Panc1 (cell line): ENCODE measurements around the gene NR5A2. TPM values are rescaled to one million over a fixed set of nuclear protein-coding genes. Genes with fewer than 3 reads are reported as not detected.

Source experiments
- ATAC-seq: fragments of 200-7000 bp; cut with Tn5 transposase; 2 replicates; pipeline ENCODE4 v1.9.1; 2020; ENCODE audit warnings: mild to moderate bottlenecking, moderate library complexity
- BruUV-seq: library from RNA; stranded (reverse); fragments of 400-500 nt; replicated peaks from 2 replicates; lab custom pipeline; 2021; lab: Mats Ljungman, UMichigan
- CTCF ChIA-PET: fragments of 300-600 bp; sonication (Branson Sonifier 250); formaldehyde crosslinking; loops from one replicate; lab custom pipeline; 2022; ENCODE audit warnings: antibody characterized with exemption; lab: Charles Lee
- POLR2A ChIA-PET: fragments of 300-600 bp; sonication (Branson Sonifier 250); formaldehyde crosslinking; loops from one replicate; lab custom pipeline; 2022; ENCODE audit warnings: antibody characterized with exemption; lab: Charles Lee
- DNase-seq: peaks from one replicate; pipeline ENCODE4 v3.0.0-alpha.2; 2010; ENCODE audit warnings: low read depth, low spot score
- H3K27ac ChIP-seq: 2 replicates; pipeline ENCODE4 v1.5.1; 2011; ENCODE audit warnings: mild to moderate bottlenecking, low read length, inconsistent platforms
- H3K27me3 ChIP-seq: fragments of 200-500 bp; sonication (Bioruptor generic); 2 replicates; pipeline ENCODE4 v1.6.0; 2014; ENCODE audit warnings: low read length, inconsistent platforms; ENCODE audit not compliant: control insufficient read depth, insufficient read depth
- H3K36me3 ChIP-seq: fragments of 200-500 bp; sonication (Bioruptor generic); 2 replicates; pipeline ENCODE4 v1.5.1; 2014; ENCODE audit warnings: inconsistent platforms, mild to moderate bottlenecking, low read length, moderate library complexity; ENCODE audit not compliant: control insufficient read depth, insufficient read depth
- H3K4me1 ChIP-seq: 2 replicates; pipeline ENCODE4 v1.5.1; 2011; ENCODE audit warnings: inconsistent platforms, mild to moderate bottlenecking, low read length, moderate library complexity; ENCODE audit not compliant: control insufficient read depth, insufficient read depth
- H3K4me3 ChIP-seq, 2 experiments: 2 replicates each; pipeline ENCODE4 v1.5.1; 2011 to 2012; ENCODE audit warnings: low read depth in 2 of 2, low read length in 2 of 2, mild to moderate bottlenecking in 2 of 2, inconsistent platforms in 1 of 2, moderate library complexity in 1 of 2
- H3K9me3 ChIP-seq: fragments of 200-500 bp; sonication (Bioruptor generic); 2 replicates; pipeline ENCODE4 v1.5.1; 2014; ENCODE audit warnings: low read depth, mild to moderate bottlenecking, inconsistent platforms, low read length, moderate library complexity; ENCODE audit not compliant: control insufficient read depth, insufficient read depth
- CTCF ChIP-seq: fragments of 450-650 bp; IDR thresholded peaks from 2 replicates; pipeline ENCODE4 v1.5.1; 2017; ENCODE audit warnings: mild to moderate bottlenecking
- POLR2AphosphoS5 ChIP-seq: IDR thresholded peaks from 2 replicates; pipeline ENCODE4 v1.6.1; 2012; ENCODE audit warnings: mild to moderate bottlenecking, low read depth, low read length, moderate library complexity
- SIN3A ChIP-seq: IDR thresholded peaks from 2 replicates; pipeline ENCODE4 v1.6.1; 2012; ENCODE audit warnings: low read depth, mild to moderate bottlenecking, low read length, moderate library complexity, borderline replicate concordance; ENCODE audit not compliant: insufficient read depth
- TCF7L2 ChIP-seq: IDR thresholded peaks from 2 replicates; pipeline ENCODE4 v1.6.1; 2011; ENCODE audit warnings: mild to moderate bottlenecking, low read depth, low read length, inconsistent platforms
- in situ Hi-C: cut with HindIII; loops from 2 replicates; pipeline ENCODE4 v1.10.0; 2016; ENCODE audit warnings: low sequenced_read_pairs, low pct_unique_long_range_greater_than_20kb
- intact Hi-C: fragments of 100-400 bp; cut with micrococcal nuclease; formaldehyde crosslinking; loops from one replicate; pipeline ENCODE4 v1.10.0; 2022; ENCODE audit not compliant: unreplicated experiment
- total RNA-seq: library from RNA; stranded (reverse); gene quantifications from one replicate; pipeline ENCODE4 v1.2.1, GENCODE V29; 2021; ENCODE audit not compliant: unreplicated experiment
- TF ChIP-seq, protein P1 (sequence below), 2 experiments: IDR thresholded peaks; 2 replicates each; pipeline ENCODE4 v1.6.1; 2011 to 2012; ENCODE audit warnings: low read depth in 2 of 2, control low read depth in 1 of 2, low read length in 1 of 2, mild to moderate bottlenecking in 1 of 2, moderate library complexity in 1 of 2; ENCODE audit not compliant: insufficient read depth in 1 of 2

Gene NR5A2
- total RNA-seq, 1 experiment from 2014 or later: 4.3 TPM

- no TSS peak for BruUV-seq
- no peak overlapping the region for H3K27ac ChIP-seq
- intact Hi-C loops (no loop called here), in situ Hi-C loops (no loop called here)
- ATAC-seq (no peak), DNase-seq (no peak)
- no peak overlapping the region for H3K4me3 ChIP-seq
- POLR2A ChIA-PET: no interaction called here
- CTCF ChIA-PET: no interaction called here
- no peaks in the 10 kb centered on the region for H3K9me3 ChIP-seq
- TF ChIP-seq, protein P1, sequence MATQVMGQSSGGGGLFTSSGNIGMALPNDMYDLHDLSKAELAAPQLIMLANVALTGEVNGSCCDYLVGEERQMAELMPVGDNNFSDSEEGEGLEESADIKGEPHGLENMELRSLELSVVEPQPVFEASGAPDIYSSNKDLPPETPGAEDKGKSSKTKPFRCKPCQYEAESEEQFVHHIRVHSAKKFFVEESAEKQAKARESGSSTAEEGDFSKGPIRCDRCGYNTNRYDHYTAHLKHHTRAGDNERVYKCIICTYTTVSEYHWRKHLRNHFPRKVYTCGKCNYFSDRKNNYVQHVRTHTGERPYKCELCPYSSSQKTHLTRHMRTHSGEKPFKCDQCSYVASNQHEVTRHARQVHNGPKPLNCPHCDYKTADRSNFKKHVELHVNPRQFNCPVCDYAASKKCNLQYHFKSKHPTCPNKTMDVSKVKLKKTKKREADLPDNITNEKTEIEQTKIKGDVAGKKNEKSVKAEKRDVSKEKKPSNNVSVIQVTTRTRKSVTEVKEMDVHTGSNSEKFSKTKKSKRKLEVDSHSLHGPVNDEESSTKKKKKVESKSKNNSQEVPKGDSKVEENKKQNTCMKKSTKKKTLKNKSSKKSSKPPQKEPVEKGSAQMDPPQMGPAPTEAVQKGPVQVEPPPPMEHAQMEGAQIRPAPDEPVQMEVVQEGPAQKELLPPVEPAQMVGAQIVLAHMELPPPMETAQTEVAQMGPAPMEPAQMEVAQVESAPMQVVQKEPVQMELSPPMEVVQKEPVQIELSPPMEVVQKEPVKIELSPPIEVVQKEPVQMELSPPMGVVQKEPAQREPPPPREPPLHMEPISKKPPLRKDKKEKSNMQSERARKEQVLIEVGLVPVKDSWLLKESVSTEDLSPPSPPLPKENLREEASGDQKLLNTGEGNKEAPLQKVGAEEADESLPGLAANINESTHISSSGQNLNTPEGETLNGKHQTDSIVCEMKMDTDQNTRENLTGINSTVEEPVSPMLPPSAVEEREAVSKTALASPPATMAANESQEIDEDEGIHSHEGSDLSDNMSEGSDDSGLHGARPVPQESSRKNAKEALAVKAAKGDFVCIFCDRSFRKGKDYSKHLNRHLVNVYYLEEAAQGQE (IDR thresholded peaks at IDR 0.05; ENCODE audit: insufficient read depth in 1 of 2, low read depth in 2 of 2, low read length in 1 of 2): no peak
- no peak for TF ChIP-seq POLR2AphosphoS5
- no peak for TF ChIP-seq SIN3A
- no peak for TF ChIP-seq TCF7L2
- no peak for TF ChIP-seq CTCF
- H3K4me1 ChIP-seq: no peaks in the 10 kb centered on the region
- H3K36me3 ChIP-seq: no peaks in the 10 kb centered on the region; the same call in 1 of the 2 replicates
- no peaks in the 10 kb centered on the region; the same call in 1 of the 2 replicates for H3K27me3 ChIP-seq
Measured at GRCh38 chr1:200035956-200036618, 8.6 kb downstream of the NR5A2 start.

- no TSS peak for BruUV-seq
- no peaks in the 10 kb centered on the region; the same call in 1 of the 2 replicates for H3K27me3 ChIP-seq
- in situ Hi-C loops: no loop called here
- ATAC-seq (no peak), DNase-seq (no peak)
- intact Hi-C loops: no loop called here
- H3K27ac ChIP-seq: 0 out of 2 replicates have a peak overlapping the region, but pooled peaks have one; percentile 23
- ChIA-PET POLR2A (interaction anchor here (0.6 kb wide), 1 partner anchor 330 kb away, joined by 3 read pairs; no protein-coding TSS in a partner anchor), CTCF (no interaction called here)
- H3K4me3 ChIP-seq: no peak overlapping the region
- TF ChIP-seq POLR2AphosphoS5 (no peak), TCF7L2 (no peak), SIN3A (no peak), CTCF (no peak)
- TF ChIP-seq, protein P1 (IDR thresholded peaks at IDR 0.05; ENCODE audit: insufficient read depth in 1 of 2, low read depth in 2 of 2, low read length in 1 of 2): no peak
- H3K9me3 ChIP-seq: no peaks in the 10 kb centered on the region
- H3K36me3 ChIP-seq: no peaks in the 10 kb centered on the region; the same call in 1 of the 2 replicates
- H3K4me1 ChIP-seq: 0 out of 2 replicates have a peak, but pooled peaks cover under 1% of the 10 kb centered on the region
Measured at GRCh38 chr1:200036619-200037270, 9.2 kb downstream of the NR5A2 start.
